ENCODE results near the gene OCIAD1.
"Not testable (repeated sequence)": the region's sequence is repeated elsewhere in the genome, so short reads cannot be mapped to it uniquely, and the experiment has no call there.

OCIAD1 gene

DNA sequence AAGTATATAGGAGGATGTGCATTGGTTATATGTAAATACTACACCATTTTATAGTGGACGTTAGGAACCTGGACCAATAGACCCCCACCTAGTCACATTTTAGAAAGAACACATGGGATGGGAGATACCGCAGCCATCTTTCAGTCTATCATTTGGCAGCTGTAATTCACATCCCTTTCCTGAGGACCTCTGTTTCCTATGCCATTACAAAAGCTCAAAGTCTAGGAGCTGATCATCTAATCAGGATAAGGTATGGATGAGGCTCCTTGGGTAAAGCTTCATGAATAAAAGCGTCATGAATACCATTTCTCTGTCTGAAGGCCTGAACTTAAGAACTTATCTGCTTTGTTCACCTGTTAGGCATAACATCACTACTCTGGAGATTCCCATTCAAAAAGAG is 31.1 kb downstream of the OCIAD1 start:
- no peak overlapping the region for H3K4me3 ChIP-seq (ENCODE audit: low read depth, low read length)
- TF ChIP-seq, protein P1, sequence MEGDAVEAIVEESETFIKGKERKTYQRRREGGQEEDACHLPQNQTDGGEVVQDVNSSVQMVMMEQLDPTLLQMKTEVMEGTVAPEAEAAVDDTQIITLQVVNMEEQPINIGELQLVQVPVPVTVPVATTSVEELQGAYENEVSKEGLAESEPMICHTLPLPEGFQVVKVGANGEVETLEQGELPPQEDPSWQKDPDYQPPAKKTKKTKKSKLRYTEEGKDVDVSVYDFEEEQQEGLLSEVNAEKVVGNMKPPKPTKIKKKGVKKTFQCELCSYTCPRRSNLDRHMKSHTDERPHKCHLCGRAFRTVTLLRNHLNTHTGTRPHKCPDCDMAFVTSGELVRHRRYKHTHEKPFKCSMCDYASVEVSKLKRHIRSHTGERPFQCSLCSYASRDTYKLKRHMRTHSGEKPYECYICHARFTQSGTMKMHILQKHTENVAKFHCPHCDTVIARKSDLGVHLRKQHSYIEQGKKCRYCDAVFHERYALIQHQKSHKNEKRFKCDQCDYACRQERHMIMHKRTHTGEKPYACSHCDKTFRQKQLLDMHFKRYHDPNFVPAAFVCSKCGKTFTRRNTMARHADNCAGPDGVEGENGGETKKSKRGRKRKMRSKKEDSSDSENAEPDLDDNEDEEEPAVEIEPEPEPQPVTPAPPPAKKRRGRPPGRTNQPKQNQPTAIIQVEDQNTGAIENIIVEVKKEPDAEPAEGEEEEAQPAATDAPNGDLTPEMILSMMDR (IDR thresholded peaks at IDR 0.05; ENCODE audit: borderline replicate concordance, insufficient read depth, low read depth, low read length), result no peak

DNA sequence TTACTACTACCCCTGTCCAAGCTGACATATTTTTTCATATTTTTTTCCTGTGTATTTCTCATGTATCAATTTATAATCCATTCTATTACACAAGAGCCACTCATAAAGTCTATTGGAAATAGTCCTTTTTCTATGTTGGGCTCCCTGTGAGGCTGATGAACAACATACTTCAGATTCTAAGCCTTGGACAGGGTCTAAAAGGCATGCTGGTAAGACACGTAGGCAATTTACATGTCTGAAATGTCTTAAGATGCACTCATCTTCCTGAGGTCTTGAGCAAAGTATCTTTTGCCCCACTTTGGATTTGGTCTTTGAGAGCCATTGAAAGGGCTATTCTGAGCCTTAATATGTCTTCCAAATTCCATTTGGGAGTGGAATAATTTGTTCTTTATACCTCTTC is 31.8 kb downstream of the OCIAD1 start:
- TF ChIP-seq, protein P1 (IDR thresholded peaks at IDR 0.05; ENCODE audit: borderline replicate concordance, insufficient read depth, low read depth, low read length), result no peak
- no peak overlapping the region for H3K4me3 ChIP-seq (ENCODE audit: low read depth, low read length)

DNA sequence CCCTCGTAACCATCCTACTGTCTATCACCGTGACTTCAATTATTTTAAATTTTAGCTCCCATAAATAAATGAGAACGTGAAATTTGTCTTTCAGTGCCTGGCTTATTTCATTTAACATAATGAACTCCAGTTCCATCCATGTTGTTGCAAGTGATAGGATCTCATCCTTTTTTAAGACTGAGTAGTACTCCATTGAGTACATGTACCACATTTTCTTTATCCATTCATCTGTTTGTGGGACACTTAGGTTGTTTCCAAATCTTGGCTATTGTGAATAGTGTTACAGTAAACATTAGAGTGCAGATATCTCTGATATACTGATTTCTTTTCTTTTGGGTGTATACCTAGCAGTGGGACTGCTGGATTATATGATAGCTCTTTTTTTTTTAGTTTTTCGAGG is 32.8 kb downstream of the OCIAD1 start:
- TF ChIP-seq, protein P1 (IDR thresholded peaks at IDR 0.05; ENCODE audit: borderline replicate concordance, insufficient read depth, low read depth, low read length), result no peak

DNA sequence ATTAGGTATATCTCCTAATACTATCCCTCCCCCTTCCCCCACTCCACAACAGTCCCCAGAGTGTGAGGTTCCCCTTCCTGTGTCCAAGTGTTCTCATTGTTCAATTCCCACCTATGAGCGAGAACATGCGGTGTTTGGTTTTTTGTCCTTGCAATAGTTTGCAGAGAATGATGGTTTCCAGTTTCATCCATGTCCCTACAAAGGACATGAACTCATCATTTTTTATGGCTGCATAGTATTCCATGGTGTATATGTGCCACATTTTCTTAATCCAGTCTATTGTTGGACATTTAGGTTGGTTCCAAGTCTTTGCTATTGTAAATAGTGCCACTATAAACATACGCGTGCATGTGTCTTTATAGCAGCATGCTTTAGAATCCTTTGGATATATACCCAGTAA is 33.8 kb downstream of the OCIAD1 start:
- H3K4me3 ChIP-seq (ENCODE audit: low read depth, low read length), result not testable (repeated sequence)

More for the DNA sequence above, 32.8 kb downstream of the OCIAD1 start:
- no peak overlapping the region for H3K4me3 ChIP-seq (ENCODE audit: low read depth, low read length)

DNA sequence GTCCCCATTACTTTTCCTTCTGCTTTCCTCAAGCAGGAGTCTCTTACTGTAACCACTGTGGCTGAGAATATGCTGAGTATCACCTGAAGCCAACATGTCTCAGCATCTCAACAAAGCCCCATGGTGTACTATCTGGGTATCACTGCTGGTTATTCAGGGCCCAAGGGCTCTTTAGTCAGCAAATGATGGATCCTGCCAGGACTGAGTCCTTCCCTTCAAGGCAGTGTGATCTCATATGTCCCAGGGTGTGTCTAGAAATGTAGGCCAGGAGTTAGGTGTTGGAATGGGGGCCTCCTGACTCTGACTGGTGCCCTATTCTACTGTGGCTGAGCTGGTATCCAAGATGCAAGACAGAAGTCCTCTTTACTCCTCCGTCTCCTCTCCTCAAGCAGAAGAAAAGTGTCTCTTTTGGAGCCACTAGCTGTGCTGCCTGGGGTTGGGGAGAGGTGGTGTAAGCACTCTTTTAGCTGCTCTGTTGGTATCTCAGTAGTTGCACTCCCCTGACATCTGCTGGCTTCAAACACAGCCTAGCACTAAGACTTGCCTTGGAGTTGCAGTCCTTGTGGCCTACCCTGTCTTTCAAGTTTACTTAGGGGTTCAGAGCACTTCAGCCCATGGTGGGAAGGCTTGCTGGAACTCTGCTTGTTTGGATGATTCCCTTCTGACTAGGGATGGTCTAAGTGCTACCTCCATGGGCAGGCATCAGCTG is 47.1 kb downstream of the OCIAD1 start:
- H3K4me3 ChIP-seq (ENCODE audit: low read depth, low read length), result no peak overlapping the region
- TF ChIP-seq, protein P1 (IDR thresholded peaks at IDR 0.05; ENCODE audit: borderline replicate concordance, insufficient read depth, low read depth, low read length), result no peak

DNA sequence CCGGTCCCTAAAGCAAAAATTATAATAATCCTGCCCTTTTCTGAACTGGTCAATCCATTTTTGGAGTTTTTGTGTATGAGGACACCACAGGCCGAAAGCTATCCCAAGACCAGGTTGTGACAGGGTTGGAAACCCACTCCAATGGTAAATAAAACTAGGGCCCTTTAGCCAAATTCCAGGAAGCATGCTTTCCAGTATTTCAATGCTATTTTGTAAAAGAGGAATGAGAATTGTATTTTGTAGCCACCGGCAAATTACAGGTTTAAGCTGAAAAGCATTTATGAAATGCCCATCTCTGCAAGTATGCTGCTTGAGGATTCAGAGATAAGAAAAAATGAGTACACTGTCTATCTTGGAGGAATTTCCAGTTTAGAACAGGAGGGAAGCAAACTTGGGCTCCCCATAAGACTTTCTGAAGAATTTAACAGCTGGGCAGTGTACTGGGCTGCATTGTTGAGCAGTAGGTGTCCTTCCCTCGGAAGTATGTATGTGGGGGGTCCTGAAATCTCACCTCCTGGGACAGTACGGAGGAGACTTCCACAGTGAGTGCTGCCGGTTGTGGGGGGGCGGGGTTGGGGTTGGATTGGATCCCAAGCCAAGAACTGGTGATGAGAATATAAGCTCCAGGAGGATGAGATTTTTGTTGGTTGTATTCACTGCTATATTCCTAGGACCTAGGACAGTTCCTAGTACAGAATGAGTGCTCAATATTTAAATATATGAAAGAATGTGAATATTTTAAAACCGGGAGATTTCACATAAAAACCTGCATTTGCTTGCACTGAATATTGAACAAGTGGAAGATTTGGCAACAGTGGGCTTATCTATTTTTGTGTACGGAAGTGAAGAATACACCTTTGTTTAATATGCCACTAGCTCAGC is 48.9 kb downstream of the OCIAD1 start:
- TF ChIP-seq, protein P1 (IDR thresholded peaks at IDR 0.05; ENCODE audit: borderline replicate concordance, insufficient read depth, low read depth, low read length), result no peak

DNA sequence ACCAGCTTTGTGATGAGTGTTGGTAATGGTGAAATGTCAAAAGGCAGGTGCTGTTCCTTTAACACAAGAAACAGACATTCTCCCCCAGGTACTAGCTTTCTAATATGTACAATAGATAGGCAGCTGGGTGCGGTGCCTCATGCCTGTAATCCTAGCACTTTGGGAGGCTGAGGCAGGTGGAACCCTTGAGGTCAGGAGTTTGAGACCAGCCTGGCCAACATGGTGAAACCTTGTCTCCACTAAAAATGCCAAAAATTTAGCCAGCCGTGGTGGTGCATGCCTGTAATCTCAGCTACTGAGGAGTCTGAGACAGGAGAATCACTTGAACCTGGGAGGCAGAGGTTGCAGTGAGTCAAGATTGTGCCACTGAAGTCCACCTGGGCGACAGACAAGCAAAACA is 50.8 kb downstream of the OCIAD1 start:
- H3K4me3 ChIP-seq (ENCODE audit: low read depth, low read length), result not testable (repeated sequence)

More for the DNA sequence above, 48.9 kb downstream of the OCIAD1 start:
- no peak overlapping the region for H3K4me3 ChIP-seq (ENCODE audit: low read depth, low read length)

DNA sequence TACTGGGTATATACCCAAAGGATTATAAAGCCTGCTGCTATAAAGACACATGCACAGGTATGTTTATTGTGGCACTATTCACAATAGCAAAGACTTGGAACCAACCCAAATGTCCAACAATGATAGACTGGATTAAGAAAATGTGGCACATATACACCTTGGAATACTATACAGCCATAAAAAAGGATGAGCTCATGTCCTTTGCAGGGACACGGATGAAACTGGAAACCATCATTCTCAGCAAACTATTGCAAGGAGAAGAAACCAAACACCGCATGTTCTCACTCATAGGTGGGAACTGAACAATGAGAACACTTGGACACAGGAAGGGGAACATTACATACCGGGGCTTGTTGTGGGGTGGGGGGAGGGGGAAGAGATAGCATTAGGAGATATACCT is 58.9 kb downstream of the OCIAD1 start:
- not testable (repeated sequence) for H3K4me3 ChIP-seq (ENCODE audit: low read depth, low read length)
